ENCODE results near the gene TFEB.

- TF ChIP-seq CTCF (IDR thresholded peaks at IDR 0.05) = no peak
- TF ChIP-seq ZFX (IDR thresholded peaks at IDR 0.05; ENCODE audit: borderline replicate concordance) = no peak
Observed at GRCh38 chr6:41767112-41767833, 31.9 kb upstream of the TFEB start.

Data from 22Rv1 (cell line).